ENCODE measurements around the gene PDC.

PDC gene

GRCh38 chr1:186461014-186461413 is at the start of gene PDC:
Gene PDC (minus strand): TSS chr1:186461114. CDS start chr1:186449459, 11,655 bp downstream.
- no peak for DNase-seq (ENCODE audit: low read depth in 3 of 3)

GRCh38 chr1:186503190-186503589 is 42.3 kb upstream of the PDC start:
- DNase-seq (ENCODE audit: low read depth in 3 of 3): no peak

GRCh38 chr1:186502087-186502486 is 41.2 kb upstream of the PDC start:
- no peak for DNase-seq (ENCODE audit: low read depth in 3 of 3)

GRCh38 chr1:186500804-186501203 is 39.9 kb upstream of the PDC start:
- DNase-seq (ENCODE audit: low read depth in 3 of 3): no peak

DNA sequence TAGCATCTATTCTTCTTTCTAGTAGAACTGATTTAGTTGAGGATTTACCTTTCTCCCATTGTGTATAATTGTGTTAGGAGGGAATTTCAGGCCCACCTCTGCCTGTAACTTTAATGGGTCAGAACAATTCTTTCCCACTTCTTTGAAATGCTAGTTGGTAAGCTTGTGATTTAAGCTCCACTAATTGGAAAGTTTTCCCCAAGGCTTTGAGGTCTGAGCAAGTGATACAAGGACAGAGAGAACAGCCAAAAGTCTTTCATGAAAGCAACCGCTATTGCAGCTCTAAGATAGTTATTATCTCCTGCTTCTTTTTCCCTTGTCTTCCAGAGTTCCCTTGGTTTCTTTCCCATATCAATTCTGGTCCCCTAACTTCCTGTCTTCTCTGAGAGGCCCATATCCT is 38.7 kb upstream of the PDC start:
- DNase-seq (ENCODE audit: low read depth in 3 of 3): no peak

GRCh38 chr1:186498695-186499389 is 37.9 kb upstream of the PDC start:
- DNase-seq (ENCODE audit: low read depth in 3 of 3): no peak

DNA sequence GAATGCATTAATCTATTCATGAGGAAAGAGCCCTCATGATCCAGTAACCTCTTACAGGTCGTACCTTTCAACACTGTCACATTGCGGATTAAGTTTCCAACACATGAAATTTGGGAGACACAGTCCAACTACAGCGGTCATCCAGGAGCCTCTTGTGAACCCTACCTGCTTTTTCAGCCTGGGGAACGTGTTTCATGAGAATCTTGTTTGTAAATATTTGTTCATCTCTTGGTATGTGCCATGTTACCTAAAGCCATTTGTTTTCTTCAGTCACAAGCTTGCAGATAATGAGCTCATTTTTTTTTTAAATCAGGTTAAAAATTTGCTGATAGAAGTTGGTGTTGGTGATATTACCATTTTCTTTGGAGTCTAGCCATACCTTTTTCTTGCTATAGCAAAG is 37.2 kb upstream of the PDC start:
- no peak for DNase-seq (ENCODE audit: low read depth in 3 of 3)

DNA sequence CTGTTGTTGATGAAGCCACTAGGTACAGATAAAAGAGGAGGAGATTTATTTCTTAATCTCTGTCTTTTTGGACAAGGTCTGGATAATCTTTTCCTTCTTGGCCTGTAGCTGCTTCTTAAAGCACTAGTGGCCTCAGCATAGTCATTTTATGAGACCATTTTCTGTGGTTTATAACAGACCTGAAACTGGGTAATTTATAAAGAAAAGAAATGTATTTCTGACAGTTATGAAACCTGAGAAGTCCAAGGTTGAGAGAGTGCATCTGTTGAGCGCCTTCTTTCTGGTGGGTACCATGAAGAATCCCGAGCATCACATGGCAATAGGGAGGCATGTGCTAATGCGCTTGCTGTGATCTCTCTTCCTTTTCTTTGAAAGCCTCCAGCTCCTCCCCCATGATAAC is 36.7 kb upstream of the PDC start:
- DNase-seq (ENCODE audit: low read depth in 3 of 3): no peak

GRCh38 chr1:186496171-186496851 is 35.4 kb upstream of the PDC start:
- no peak for DNase-seq (ENCODE audit: low read depth in 3 of 3)

DNA sequence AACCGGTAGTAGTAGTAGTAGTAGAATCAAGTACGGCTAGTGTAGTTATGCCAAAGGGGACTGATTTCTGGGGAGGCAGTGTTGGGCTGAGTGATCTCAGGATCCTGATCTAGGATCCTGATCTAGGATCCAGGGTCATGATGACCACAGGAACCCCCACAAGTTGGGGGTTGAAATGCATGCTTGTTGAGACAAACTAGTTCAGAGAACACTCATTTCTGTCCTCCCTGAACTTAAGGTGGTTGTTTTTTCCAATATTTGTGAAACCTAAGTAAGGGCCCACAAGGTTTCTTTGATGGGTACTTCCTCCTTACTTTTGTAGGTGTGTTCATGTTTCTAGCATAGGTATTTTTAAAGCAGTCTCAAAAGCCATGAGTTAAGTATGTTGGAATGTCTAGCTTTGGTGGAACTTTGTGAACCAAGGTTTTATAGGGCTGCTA is 33.9 kb upstream of the PDC start:
- DNase-seq (ENCODE audit: low read depth in 3 of 3): no peak

- DNase-seq (ENCODE audit: low read depth in 3 of 3): no peak
Measured at GRCh38 chr1:186492531-186493291, 31.8 kb upstream of the PDC start.

DNA sequence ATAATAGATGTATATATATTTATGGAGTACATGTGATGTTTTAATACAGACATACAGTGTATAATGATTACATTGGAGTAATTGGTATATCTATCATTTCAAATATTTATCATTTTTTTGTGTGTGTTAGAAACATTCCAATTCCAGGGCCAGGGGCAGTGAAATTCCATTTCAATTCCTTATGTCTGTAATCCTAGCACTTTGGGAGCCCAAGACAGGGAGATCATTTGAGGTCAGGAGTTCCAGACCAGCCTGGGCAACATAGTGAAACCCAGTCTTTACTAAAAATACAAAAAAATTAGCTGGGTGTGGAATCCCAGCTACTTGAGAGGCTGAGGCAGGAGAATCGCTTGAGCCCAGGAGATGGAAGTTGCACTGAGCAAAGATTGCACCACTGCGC is 30.4 kb upstream of the PDC start:
- DNase-seq (ENCODE audit: low read depth in 3 of 3): no peak

DNA sequence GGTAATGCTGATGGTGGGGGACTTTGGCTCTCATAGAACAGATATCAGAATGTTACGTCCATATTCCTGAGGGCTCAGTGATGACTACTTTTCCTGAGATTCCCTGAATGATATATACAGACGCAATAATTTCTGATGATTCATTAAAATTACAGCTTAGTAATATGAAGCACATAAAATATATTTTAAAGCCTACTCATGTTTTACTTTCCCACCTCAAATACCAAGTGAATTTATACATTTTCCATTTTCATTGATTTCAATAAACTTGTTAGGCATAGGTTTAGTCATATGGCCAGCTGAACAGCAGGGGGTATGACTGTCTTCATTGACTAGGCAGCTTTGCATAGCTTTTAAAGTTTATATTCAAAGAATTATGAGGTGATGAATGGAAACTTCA is 26.2 kb upstream of the PDC start:
- no peak for DNase-seq (ENCODE audit: low read depth in 3 of 3)

DNA sequence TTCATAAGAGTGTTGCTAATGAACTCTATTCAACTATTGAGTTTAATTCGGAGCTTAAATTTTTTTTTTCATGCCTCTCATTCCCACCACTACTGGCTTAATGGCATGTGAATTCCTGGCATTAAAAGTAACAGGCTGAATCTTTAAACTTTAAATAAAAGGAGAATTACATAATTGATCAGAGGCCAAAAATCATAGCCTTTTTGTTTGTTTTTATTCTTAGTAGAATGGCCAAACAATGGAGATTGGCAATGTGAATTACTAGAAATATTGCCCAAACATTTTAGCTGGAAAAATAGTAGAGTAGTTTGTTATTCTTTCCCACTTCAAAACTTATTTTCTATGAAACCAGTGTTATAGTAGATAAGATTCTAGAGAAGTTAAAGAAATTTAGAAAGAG is 25.1 kb upstream of the PDC start:
- no peak for DNase-seq (ENCODE audit: low read depth in 3 of 3)

GRCh38 chr1:186483561-186483960 is 22.6 kb upstream of the PDC start:
- DNase-seq (ENCODE audit: low read depth in 3 of 3): no peak

GRCh38 chr1:186482661-186483255 is 21.8 kb upstream of the PDC start:
- DNase-seq (ENCODE audit: low read depth in 3 of 3): no peak

DNA sequence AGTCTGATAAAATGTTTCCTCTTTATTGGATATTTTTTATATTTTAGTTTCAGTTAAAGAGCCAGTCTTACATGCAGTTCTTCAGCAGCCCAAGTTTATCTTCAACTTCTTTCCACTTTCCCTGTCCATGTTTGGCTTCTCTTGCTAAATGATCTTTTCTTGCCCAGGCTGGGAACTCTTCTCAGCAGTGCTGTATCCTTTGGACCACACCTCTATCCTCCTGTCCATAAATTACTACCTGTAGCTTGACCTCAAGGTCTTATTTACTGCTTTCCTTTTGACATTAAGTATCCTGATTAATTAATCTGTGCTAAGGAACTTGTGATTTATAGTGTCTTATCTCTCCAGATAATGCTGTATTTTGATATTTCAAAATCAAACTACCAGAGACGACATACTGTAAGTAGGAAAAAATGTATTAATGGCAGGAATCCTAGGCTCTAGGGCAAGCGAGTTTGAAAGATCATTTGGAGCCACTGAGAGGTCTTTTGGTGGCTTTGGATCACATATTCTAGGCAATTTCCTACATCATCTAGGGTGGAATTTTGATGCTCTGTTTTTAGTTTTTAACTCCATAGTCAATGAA is 20.5 kb upstream of the PDC start:
- no peak for DNase-seq (ENCODE audit: low read depth in 3 of 3)

- DNase-seq (ENCODE audit: low read depth in 3 of 3): no peak
Measured at GRCh38 chr1:186479162-186479561, 18.2 kb upstream of the PDC start.

DNA sequence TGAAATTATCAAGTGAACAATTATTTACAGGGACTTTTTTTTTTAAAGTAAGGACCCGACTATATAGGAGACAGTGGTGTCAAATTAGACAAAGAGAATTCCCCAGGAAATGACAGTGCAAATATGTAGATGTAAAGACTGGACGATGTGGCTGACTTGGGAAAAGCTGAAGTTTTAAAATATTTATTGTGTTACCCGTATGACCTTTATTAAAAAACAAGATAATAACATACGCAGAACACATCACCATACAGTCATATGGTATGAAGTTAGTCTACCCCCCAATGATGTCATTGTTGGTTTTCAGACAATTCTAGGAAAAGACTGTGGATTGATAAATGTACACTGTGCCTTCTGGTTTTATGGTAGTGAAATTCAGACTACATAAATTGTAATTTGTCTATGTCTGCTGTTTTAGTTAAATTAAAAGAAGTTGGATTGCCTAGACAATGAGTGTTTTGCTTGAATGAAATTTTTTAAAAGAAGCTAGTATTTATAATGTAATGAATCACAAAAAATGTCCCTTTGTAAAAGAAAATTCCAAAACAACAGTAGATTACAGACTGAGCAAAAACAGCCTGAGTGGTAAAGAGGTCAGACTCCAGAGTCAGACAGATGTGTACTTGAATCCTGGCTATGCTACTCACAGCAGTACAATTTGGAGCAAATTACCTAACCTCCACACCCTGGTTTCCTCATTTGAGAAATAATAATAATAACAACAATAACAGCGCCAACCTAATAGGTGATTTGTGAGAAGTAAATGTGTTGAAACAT is 15.5 kb upstream of the PDC start:
- no peak for DNase-seq (ENCODE audit: low read depth in 3 of 3)

DNA sequence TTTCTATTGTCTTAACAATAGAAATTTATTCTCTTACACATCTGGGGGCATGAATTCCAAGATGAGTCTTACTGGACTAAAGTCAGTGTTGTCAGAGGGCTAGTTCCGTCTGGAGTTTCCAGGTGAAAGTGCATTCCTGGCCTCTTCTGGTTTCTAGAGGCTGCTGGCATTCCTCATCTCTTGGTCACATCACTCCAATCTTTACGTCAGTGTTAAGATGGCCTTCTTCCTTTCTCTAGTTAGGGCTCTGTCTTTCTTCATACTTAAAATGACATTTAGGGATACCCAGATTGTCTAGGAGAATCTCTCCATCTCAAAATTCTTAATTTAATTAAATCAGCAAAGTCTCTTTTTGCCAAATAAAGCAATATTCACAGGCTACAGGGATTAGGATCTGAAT is 13.3 kb upstream of the PDC start:
- no peak for DNase-seq (ENCODE audit: low read depth in 3 of 3)

DNA sequence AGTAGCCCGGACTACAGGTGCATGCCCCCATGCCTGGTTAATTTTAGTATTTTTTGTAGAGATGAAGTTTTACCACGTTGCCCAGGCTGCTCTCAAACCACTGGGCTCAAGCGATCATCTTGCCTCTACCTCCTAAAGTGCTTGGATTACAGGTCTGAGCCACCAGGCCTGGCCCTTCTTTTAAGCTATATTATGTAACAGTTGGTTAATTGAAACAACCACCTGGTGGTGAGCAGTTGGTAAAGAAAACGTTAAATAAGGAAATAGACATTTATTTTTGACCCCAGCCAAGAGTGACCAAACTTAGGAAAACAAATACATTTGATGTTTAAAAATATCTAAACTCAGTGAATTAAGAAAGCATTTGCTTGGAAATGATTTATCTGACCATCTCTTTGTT is 12.1 kb upstream of the PDC start:
- DNase-seq (ENCODE audit: low read depth in 3 of 3): no peak
